NK-92 (cell line): ENCODE results near the gene STON1.
"Not testable (repeated sequence)": the region's sequence is repeated elsewhere in the genome, so short reads cannot be mapped to it uniquely, and the experiment has no call there.

Source experiments
- DNase-seq: peaks from one replicate; lab custom pipeline; 2025; ENCODE audit not compliant: unreplicated experiment; lab: John Stamatoyannopoulos, UW

STON1 gene, protein sequence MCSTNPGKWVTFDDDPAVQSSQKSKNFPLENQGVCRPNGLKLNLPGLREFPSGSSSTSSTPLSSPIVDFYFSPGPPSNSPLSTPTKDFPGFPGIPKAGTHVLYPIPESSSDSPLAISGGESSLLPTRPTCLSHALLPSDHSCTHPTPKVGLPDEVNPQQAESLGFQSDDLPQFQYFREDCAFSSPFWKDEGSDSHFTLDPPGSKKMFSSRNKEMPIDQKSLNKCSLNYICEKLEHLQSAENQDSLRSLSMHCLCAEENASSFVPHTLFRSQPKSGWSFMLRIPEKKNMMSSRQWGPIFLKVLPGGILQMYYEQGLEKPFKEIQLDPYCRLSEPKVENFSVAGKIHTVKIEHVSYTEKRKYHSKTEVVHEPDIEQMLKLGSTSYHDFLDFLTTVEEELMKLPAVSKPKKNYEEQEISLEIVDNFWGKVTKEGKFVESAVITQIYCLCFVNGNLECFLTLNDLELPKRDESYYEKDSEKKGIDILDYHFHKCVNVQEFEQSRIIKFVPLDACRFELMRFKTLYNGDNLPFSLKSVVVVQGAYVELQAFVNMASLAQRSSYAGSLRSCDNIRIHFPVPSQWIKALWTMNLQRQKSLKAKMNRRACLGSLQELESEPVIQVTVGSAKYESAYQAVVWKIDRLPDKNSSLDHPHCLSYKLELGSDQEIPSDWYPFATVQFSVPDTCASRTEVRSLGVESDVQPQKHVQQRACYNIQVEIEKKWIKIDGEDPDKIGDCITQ

GRCh38 chr2:48530033-48530811 lies at the start of gene STON1:
TSS of gene STON1 (plus strand) at chr2:48530154. CDS start at chr2:48580634, 50,480 bp downstream.
- DNase-seq: no peak

GRCh38 chr2:48480526-48480925 lies 49.4 kb upstream of the STON1 start:
- no peak for DNase-seq

GRCh38 chr2:48482313-48482712 lies 47.6 kb upstream of the STON1 start:
- no peak for DNase-seq

GRCh38 chr2:48482769-48483168 lies 47.2 kb upstream of the STON1 start:
- DNase-seq: no peak

DNA sequence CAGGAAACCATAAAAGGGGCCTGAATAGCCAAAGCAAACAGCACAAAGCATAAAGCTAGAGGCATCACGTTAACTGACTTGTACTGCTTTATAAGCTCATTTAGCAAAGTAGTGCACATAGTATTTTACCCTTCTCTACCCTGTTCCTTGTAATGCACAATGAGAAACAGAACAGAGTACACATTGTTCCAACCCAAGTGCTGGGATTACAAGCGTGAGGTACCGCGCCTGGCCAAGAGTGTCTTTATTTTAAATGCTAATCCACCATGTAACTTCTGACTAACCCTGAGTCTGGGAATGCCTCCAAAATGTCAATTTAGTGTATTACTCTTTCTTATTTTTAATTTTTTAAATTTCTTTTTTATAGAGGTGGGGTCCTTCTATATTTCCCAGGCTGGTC lies 46.4 kb upstream of the STON1 start:
- DNase-seq: no peak

DNA sequence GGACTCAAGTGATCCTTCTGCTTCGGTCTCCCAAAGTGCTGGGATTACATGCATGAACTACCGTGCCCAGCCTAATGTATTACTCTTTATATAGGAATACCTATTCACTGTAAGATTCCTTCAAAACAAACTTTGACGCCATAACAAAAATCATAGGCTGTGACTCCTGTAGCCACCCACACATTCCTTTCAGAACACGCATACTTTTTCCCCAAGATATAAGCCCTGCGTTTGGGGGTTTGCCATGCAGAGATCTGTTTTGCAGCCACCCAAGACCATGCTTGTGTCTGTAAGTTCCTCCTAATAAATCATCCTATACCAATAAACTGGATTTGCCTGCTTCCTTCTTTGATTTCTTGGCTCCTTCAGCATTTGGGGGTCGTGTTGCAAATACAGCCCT lies 46.0 kb upstream of the STON1 start:
- no peak for DNase-seq

DNA sequence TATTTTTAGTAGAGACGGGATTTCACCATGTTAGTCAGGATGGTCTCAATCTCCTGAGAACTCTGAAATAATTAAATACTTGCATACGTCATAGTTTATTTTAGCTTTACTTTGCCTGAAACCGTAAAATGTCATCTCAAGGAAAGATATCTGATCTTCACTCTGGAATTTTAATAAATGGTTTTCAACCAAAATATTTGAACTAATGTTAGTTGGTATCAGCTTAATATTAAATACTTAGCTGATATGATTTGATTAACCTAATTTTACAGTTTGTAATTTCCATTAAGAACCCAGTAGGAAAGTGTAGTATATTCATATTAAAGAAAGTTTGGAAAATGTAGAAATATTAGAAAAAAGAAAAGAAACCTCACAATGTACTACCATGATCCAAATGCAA lies 41.4 kb upstream of the STON1 start:
- DNase-seq: no peak

GRCh38 chr2:48496849-48497248 lies 33.1 kb upstream of the STON1 start:
- no peak for DNase-seq

DNA sequence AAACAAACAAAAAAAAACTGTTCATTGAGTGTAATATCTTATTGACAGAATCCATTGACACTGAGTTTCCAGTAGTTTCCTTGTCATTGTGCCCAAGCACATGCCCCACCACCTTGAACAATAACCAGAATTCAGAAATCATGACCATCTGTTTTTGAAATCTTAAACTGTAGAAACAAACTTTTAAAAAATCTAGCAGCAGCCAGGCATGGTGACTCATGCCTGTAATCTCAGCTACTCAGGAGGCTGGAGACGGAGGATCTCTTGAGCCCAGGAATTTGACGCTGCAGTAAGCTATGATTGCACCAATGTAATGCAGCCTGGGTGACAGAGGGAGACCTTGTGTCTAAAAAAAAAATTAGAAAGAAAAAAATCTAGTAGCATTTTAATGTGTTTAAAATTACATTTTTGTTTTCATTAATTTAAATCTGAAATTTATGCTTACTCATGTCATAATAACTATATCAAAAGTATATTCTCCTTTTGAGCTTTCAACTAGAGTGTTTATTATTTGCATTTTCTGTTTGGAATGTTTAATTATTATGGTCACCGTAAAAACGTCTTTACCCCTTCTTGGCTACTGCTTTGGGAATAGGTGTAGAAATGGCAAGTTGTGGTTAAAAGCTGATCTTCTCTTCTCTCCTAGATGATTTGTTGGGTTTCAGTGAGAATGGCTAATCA lies 25.2 kb upstream of the STON1 start:
- DNase-seq: no peak

- no peak for DNase-seq
Measured at GRCh38 chr2:48507111-48507510, 22.8 kb upstream of the STON1 start.

GRCh38 chr2:48508461-48509124 lies 21.4 kb upstream of the STON1 start:
- DNase-seq: no peak

GRCh38 chr2:48510329-48510728 lies 19.6 kb upstream of the STON1 start:
- no peak for DNase-seq

GRCh38 chr2:48511849-48512470 lies 18.0 kb upstream of the STON1 start:
- DNase-seq: no peak

DNA sequence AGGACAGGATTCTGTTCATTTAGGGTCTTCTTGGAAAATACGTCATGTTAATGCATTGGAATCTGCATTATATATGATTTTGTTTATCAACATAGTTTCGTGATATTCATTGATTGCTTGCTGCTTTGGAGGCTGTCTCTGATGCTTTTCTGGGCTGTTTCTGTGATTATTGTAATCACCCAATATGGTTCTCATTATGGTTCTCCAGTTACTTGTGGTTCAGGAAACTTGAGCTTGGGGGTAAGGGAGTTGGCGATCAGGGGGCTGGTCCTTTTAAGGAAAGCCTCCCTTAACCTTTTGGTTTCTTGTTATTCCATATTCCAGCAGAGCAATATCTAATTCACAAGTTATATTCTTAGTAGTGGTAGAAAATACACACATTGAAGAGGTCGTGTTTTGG lies 17.4 kb upstream of the STON1 start:
- DNase-seq: no peak

DNA sequence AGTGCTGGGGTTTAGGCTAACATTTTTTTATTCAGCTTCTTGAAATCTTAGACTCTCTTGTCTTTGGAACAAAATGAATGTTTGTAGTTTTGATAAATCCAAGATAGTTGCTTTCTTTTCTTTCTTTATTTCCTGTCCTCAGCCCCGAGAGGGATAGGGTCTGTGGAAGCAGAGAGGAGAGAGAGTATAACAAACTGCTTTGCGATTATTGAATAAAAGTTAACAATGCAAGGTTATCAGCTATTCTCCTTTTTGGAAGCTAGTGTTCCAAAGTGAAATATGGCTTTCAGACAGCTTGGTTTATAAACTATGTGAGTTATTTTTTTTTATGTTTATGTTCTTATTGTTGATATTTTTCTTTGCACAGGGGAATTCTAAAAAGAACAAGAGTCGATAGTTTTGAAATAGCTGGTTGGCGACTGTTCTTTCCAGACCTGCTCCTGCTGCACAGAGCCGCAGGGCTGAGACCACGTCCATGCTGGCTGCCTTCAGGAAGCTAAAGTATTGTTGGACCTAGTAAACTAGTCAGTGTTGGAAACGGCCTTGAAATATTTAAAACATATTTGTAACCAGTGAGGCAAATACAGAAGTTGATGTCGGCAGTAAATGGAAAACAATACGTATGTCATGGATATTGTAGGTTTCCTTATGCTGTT lies 15.5 kb upstream of the STON1 start:
- no peak for DNase-seq

- no peak for DNase-seq
Measured at GRCh38 chr2:48515513-48515985, 14.4 kb upstream of the STON1 start.

- DNase-seq: no peak
Measured at GRCh38 chr2:48519593-48519992, 10.4 kb upstream of the STON1 start.

- DNase-seq: not testable (repeated sequence)
Measured at GRCh38 chr2:48524756-48525155, 5.2 kb upstream of the STON1 start.

DNA sequence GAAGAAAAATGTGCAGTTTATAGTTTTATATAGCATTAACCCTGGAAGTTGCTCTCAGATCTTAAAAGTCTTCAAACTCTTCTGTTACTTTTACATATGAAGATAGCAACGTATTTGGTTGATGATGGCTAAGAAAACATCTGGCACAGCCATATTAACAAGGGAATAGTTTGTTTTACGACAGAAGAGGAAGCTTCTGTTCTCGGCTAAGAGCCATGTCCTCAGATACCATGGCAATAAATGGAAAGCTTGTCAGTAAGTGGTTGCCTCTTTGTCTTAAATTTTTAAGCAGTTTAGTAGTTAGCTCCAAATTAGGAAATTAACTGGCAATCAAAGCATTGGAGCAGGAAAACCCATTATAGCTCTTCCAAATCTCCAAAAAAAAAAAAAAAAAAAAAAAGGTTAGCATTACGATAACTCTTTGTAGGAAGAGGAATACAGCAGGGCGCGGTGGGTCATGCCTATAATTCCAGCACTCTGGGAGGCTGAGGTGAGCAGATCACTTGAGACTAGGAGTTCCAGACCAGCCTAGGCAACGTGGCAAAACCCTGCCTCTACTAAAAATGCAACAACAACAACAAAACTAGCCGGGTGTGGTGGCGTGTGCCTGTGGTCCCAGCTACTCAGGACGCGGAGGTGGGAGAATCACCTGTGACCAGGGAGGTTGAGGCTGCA lies 4.5 kb upstream of the STON1 start:
- no peak for DNase-seq
